Fibroblast of lung (primary cell): ENCODE measurements around the gene U2AF1L4.

Experiments used
- EZH2 ChIP-seq: IDR thresholded peaks from 2 replicates; pipeline ENCODE4 v1.5.1; 2012; ENCODE audit warnings: low read length, control low read depth, mild to moderate bottlenecking; ENCODE audit errors: missing control alignments
- TF ChIP-seq, protein P1 (sequence below), 2 donors: IDR thresholded peaks in 1 of 2; conservative IDR thresholded peaks in 1 of 2; 1 replicate in 1 of 2; 2 replicates in 1 of 2; pipeline ENCODE4 v1.5.1; 2011 to 2012; ENCODE audit warnings: low read length in 2 of 2, control low read depth in 1 of 2, inconsistent platforms in 1 of 2, low read depth in 1 of 2, mild to moderate bottlenecking in 1 of 2

DNA sequence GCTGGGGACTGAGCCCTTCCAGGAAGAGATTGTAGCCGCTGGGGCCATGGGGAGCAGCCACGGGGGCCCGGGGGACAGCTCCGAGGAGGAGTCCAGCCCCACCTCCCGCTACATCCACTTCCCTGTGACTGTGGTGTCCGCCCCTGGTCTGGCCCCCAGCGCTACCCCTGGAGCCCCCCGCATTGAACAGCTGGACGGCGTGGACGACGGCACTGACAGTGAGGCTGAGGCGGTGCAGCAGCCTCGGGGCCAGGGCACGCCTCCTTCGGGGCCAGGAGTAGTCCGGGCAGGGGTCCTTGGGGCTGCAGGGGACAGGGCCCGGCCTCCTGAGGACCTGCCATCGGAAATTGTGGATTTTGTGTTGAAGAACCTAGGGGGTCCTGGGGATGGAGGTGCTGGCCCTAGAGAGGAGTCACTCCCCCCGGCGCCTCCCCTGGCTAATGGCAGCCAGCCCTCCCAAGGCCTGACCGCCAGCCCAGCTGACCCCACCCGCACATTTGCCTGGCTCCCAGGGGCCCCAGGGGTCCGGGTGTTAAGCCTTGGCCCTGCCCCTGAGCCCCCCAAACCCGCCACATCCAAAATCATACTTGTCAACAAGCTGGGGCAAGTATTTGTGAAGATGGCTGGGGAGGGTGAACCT, 12.6 kb downstream of the U2AF1L4 start:
- TF ChIP-seq, protein P1, sequence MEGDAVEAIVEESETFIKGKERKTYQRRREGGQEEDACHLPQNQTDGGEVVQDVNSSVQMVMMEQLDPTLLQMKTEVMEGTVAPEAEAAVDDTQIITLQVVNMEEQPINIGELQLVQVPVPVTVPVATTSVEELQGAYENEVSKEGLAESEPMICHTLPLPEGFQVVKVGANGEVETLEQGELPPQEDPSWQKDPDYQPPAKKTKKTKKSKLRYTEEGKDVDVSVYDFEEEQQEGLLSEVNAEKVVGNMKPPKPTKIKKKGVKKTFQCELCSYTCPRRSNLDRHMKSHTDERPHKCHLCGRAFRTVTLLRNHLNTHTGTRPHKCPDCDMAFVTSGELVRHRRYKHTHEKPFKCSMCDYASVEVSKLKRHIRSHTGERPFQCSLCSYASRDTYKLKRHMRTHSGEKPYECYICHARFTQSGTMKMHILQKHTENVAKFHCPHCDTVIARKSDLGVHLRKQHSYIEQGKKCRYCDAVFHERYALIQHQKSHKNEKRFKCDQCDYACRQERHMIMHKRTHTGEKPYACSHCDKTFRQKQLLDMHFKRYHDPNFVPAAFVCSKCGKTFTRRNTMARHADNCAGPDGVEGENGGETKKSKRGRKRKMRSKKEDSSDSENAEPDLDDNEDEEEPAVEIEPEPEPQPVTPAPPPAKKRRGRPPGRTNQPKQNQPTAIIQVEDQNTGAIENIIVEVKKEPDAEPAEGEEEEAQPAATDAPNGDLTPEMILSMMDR (conservative IDR thresholded peaks at IDR 0.05 in 1 of 2, IDR thresholded peaks at IDR 0.05 in 1 of 2; ENCODE audit: low read depth in 1 of 2, low read length in 2 of 2) = no peak
- TF ChIP-seq EZH2 = no peak
